ENCODE data around the gene TRIM17.

TRIM17 gene

GRCh38 chr1:228400237-228400651, 16.4 kb downstream of the TRIM17 start:
- H3K27me3 ChIP-seq (ENCODE audit: control insufficient read depth in 1 of 2, insufficient read depth in 2 of 2, low read length in 2 of 2), result no peaks in the 10 kb centered on the region
- H3K9ac ChIP-seq (ENCODE audit: low read length in 2 of 2), result no peak overlapping the region
- H3K4me1 ChIP-seq (ENCODE audit: control insufficient read depth, insufficient read depth, low read length), result peaks cover 14% of the 10 kb centered on the region
- H3K36me3 ChIP-seq (ENCODE audit: control insufficient read depth in 2 of 2, insufficient read depth in 2 of 2, low read length in 2 of 2), result peaks cover 12 to 32% of the 10 kb centered on the region in 2 donors
- H3K9me3 ChIP-seq (ENCODE audit: control insufficient read depth in 2 of 2, low read length in 2 of 2), result no peaks in the 10 kb centered on the region
- H3K4me3 ChIP-seq (ENCODE audit: low read length in 2 of 2), result no peak overlapping the region
- H3K27ac ChIP-seq (ENCODE audit: low read length), result no peak overlapping the region

GRCh38 chr1:228399531-228400236, 17.0 kb downstream of the TRIM17 start:
- Histone ChIP-seq H3K9me3 (ENCODE audit: control insufficient read depth in 2 of 2, low read length in 2 of 2) (no peaks in the 10 kb centered on the region), H3K4me3 (ENCODE audit: low read length in 2 of 2) (no peak overlapping the region), H3K36me3 (ENCODE audit: control insufficient read depth in 2 of 2, insufficient read depth in 2 of 2, low read length in 2 of 2) (peaks cover 12 to 35% of the 10 kb centered on the region in 2 donors), H3K4me1 (ENCODE audit: control insufficient read depth, insufficient read depth, low read length) (peaks cover 9% of the 10 kb centered on the region), H3K27ac (ENCODE audit: low read length) (no peak overlapping the region), H3K9ac (ENCODE audit: low read length in 2 of 2) (no peak overlapping the region), H3K27me3 (ENCODE audit: control insufficient read depth in 1 of 2, insufficient read depth in 2 of 2, low read length in 2 of 2) (no peaks in the 10 kb centered on the region)

- H3K4me1 ChIP-seq (ENCODE audit: control insufficient read depth, insufficient read depth, low read length), result peaks cover under 1% of the 10 kb centered on the region
- H3K36me3 ChIP-seq (ENCODE audit: control insufficient read depth in 2 of 2, insufficient read depth in 2 of 2, low read length in 2 of 2), result peaks cover 12 to 35% of the 10 kb centered on the region in 2 donors
- H3K4me3 ChIP-seq (ENCODE audit: low read length in 2 of 2), result no peak overlapping the region
- H3K9me3 ChIP-seq (ENCODE audit: control insufficient read depth in 2 of 2, low read length in 2 of 2), result no peaks in the 10 kb centered on the region
- no peak overlapping the region for H3K27ac ChIP-seq (ENCODE audit: low read length)
- no peak overlapping the region for H3K9ac ChIP-seq (ENCODE audit: low read length in 2 of 2)
- H3K27me3 ChIP-seq (ENCODE audit: control insufficient read depth in 1 of 2, insufficient read depth in 2 of 2, low read length in 2 of 2), result no peaks in the 10 kb centered on the region
Observed at GRCh38 chr1:228398741-228399461, 17.8 kb downstream of the TRIM17 start.

- no peaks in the 10 kb centered on the region for H3K9me3 ChIP-seq (ENCODE audit: control insufficient read depth in 2 of 2, low read length in 2 of 2)
- H3K27ac ChIP-seq (ENCODE audit: low read length), result no peak overlapping the region
- no peak overlapping the region for H3K9ac ChIP-seq (ENCODE audit: low read length in 2 of 2)
- H3K4me1 ChIP-seq (ENCODE audit: control insufficient read depth, insufficient read depth, low read length), result peaks cover 5% of the 10 kb centered on the region
- no peaks in the 10 kb centered on the region for H3K27me3 ChIP-seq (ENCODE audit: control insufficient read depth in 1 of 2, insufficient read depth in 2 of 2, low read length in 2 of 2)
- no peak overlapping the region for H3K4me3 ChIP-seq (ENCODE audit: low read length in 2 of 2)
- H3K36me3 ChIP-seq (ENCODE audit: control insufficient read depth in 2 of 2, insufficient read depth in 2 of 2, low read length in 2 of 2), result peaks cover 12 to 35% of the 10 kb centered on the region in 2 donors
Observed at GRCh38 chr1:228397966-228398365, 18.7 kb downstream of the TRIM17 start.

GRCh38 chr1:228396770-228397662, 19.6 kb downstream of the TRIM17 start:
- no peak overlapping the region for H3K9ac ChIP-seq (ENCODE audit: low read length in 2 of 2)
- H3K9me3 ChIP-seq (ENCODE audit: control insufficient read depth in 2 of 2, low read length in 2 of 2), result no peaks in the 10 kb centered on the region
- peaks cover 5% of the 10 kb centered on the region for H3K4me1 ChIP-seq (ENCODE audit: control insufficient read depth, insufficient read depth, low read length)
- no peaks in the 10 kb centered on the region for H3K27me3 ChIP-seq (ENCODE audit: control insufficient read depth in 1 of 2, insufficient read depth in 2 of 2, low read length in 2 of 2)
- H3K27ac ChIP-seq (ENCODE audit: low read length), result no peak overlapping the region
- H3K4me3 ChIP-seq (ENCODE audit: low read length in 2 of 2), result no peak overlapping the region
- peaks cover 16 to 27% of the 10 kb centered on the region in 2 donors for H3K36me3 ChIP-seq (ENCODE audit: control insufficient read depth in 2 of 2, insufficient read depth in 2 of 2, low read length in 2 of 2)

- Histone ChIP-seq H3K4me1 (ENCODE audit: control insufficient read depth, insufficient read depth, low read length) (peaks cover 5% of the 10 kb centered on the region), H3K36me3 (ENCODE audit: control insufficient read depth in 2 of 2, insufficient read depth in 2 of 2, low read length in 2 of 2) (peaks cover 16 to 25% of the 10 kb centered on the region in 2 donors), H3K4me3 (ENCODE audit: low read length in 2 of 2) (no peak overlapping the region), H3K9ac (ENCODE audit: low read length in 2 of 2) (no peak overlapping the region), H3K9me3 (ENCODE audit: control insufficient read depth in 2 of 2, low read length in 2 of 2) (no peaks in the 10 kb centered on the region), H3K27ac (ENCODE audit: low read length) (no peak overlapping the region), H3K27me3 (ENCODE audit: control insufficient read depth in 1 of 2, insufficient read depth in 2 of 2, low read length in 2 of 2) (no peaks in the 10 kb centered on the region)
Observed at GRCh38 chr1:228394571-228395394, 21.9 kb downstream of the TRIM17 start.

GRCh38 chr1:228393811-228394570, 22.7 kb downstream of the TRIM17 start:
- Histone ChIP-seq H3K36me3 (ENCODE audit: control insufficient read depth in 2 of 2, insufficient read depth in 2 of 2, low read length in 2 of 2) (peaks cover 16 to 25% of the 10 kb centered on the region in 2 donors), H3K27ac (ENCODE audit: low read length) (no peak overlapping the region), H3K4me1 (ENCODE audit: control insufficient read depth, insufficient read depth, low read length) (peaks cover 5% of the 10 kb centered on the region), H3K27me3 (ENCODE audit: control insufficient read depth in 1 of 2, insufficient read depth in 2 of 2, low read length in 2 of 2) (no peaks in the 10 kb centered on the region), H3K9ac (ENCODE audit: low read length in 2 of 2) (no peak overlapping the region), H3K9me3 (ENCODE audit: control insufficient read depth in 2 of 2, low read length in 2 of 2) (no peaks in the 10 kb centered on the region), H3K4me3 (ENCODE audit: low read length in 2 of 2) (no peak overlapping the region)

- Histone ChIP-seq H3K9ac (ENCODE audit: low read length in 2 of 2) (no peak overlapping the region), H3K9me3 (ENCODE audit: control insufficient read depth in 2 of 2, low read length in 2 of 2) (no peaks in the 10 kb centered on the region), H3K36me3 (ENCODE audit: control insufficient read depth in 2 of 2, insufficient read depth in 2 of 2, low read length in 2 of 2) (peaks cover 16 to 22% of the 10 kb centered on the region in 2 donors), H3K4me1 (ENCODE audit: control insufficient read depth, insufficient read depth, low read length) (peaks cover 5% of the 10 kb centered on the region), H3K27ac (ENCODE audit: low read length) (no peak overlapping the region), H3K4me3 (ENCODE audit: low read length in 2 of 2) (no peak overlapping the region), H3K27me3 (ENCODE audit: control insufficient read depth in 1 of 2, insufficient read depth in 2 of 2, low read length in 2 of 2) (no peaks in the 10 kb centered on the region)
Observed at GRCh38 chr1:228393268-228393701, 23.4 kb downstream of the TRIM17 start.

- H3K27ac ChIP-seq (ENCODE audit: low read length), result no peak overlapping the region
- H3K9me3 ChIP-seq (ENCODE audit: control insufficient read depth in 2 of 2, low read length in 2 of 2), result no peaks in the 10 kb centered on the region
- H3K27me3 ChIP-seq (ENCODE audit: control insufficient read depth in 1 of 2, insufficient read depth in 2 of 2, low read length in 2 of 2), result no peaks in the 10 kb centered on the region
- peaks cover 5% of the 10 kb centered on the region for H3K4me1 ChIP-seq (ENCODE audit: control insufficient read depth, insufficient read depth, low read length)
- peaks cover 16 to 17% of the 10 kb centered on the region in 2 donors for H3K36me3 ChIP-seq (ENCODE audit: control insufficient read depth in 2 of 2, insufficient read depth in 2 of 2, low read length in 2 of 2)
- H3K9ac ChIP-seq (ENCODE audit: low read length in 2 of 2), result no peak overlapping the region
- H3K4me3 ChIP-seq (ENCODE audit: low read length in 2 of 2), result no peak overlapping the region
Observed at GRCh38 chr1:228392111-228392936, 24.3 kb downstream of the TRIM17 start.
